Thymus (tissue), 11 donors: ENCODE results near the gene HIRA. TPM values are rescaled to one million over a fixed set of nuclear protein-coding genes. Genes with fewer than 3 reads are reported as not detected.

ENCODE experiments used
- DNase-seq, 9 donors: peaks; one replicate each; pipeline ENCODE4 v3.0.0-alpha.2; 2013; ENCODE audit warnings: low spot score in 9 of 9, low read depth in 6 of 9, missing footprints in 1 of 9
- H3K27ac ChIP-seq, 2 donors: one replicate each; pipeline ENCODE4 v1.5.1; 2013; ENCODE audit warnings: control low read depth in 1 of 2, low read depth in 1 of 2, low read length in 1 of 2, mild to moderate bottlenecking in 1 of 2, moderate library complexity in 1 of 2
- H3K27me3 ChIP-seq, 2 donors: one replicate each; pipeline ENCODE4 v1.5.1; 2013; ENCODE audit warnings: low read length in 1 of 2; ENCODE audit not compliant: control insufficient read depth in 2 of 2, insufficient read depth in 1 of 2
- H3K36me3 ChIP-seq, 2 donors: one replicate each; pipeline ENCODE4 v1.5.1; 2013; ENCODE audit warnings: low read length in 1 of 2, mild to moderate bottlenecking in 1 of 2, moderate library complexity in 1 of 2; ENCODE audit not compliant: control insufficient read depth in 2 of 2, insufficient read depth in 2 of 2
- H3K4me1 ChIP-seq, 2 donors: one replicate each; pipeline ENCODE4 v1.5.1; 2013; ENCODE audit warnings: low read length in 2 of 2; ENCODE audit not compliant: control insufficient read depth in 2 of 2, insufficient read depth in 2 of 2
- H3K4me3 ChIP-seq, 2 donors: one replicate each; pipeline ENCODE4 v1.5.1; 2013; ENCODE audit warnings: low read length in 2 of 2, control low read depth in 1 of 2, mild to moderate bottlenecking in 1 of 2
- H3K9me3 ChIP-seq, 2 donors: one replicate each; pipeline ENCODE4 v1.5.1; 2013; ENCODE audit warnings: low read length in 1 of 2, mild to moderate bottlenecking in 1 of 2; ENCODE audit not compliant: control insufficient read depth in 2 of 2, insufficient read depth in 1 of 2
- WGBS: extraction: QIAGEN DNeasy Blood & Tissue Kit; methylation state at CpG from one replicate; pipeline ENCODE4 v1.1.7; 2013; 5-methylcytosine and 5-hydroxymethylcytosine counted together
- polyA plus RNA-seq: library from polyadenylated mRNA; stranded (reverse); fragments of 200-250 nt; gene quantifications from one replicate; pipeline ENCODE4 v1.2.3, GENCODE V29; 2013
- total RNA-seq: library from RNA; stranded (reverse); fragments of 120-200 nt; gene quantifications from one replicate; pipeline ENCODE4 v1.2.4, GENCODE V29; 2013
- donor health status: healthy.

HIRA gene
- total and polyA plus RNA-seq, 2 donors: 15.4 to 15.9 TPM

DNA sequence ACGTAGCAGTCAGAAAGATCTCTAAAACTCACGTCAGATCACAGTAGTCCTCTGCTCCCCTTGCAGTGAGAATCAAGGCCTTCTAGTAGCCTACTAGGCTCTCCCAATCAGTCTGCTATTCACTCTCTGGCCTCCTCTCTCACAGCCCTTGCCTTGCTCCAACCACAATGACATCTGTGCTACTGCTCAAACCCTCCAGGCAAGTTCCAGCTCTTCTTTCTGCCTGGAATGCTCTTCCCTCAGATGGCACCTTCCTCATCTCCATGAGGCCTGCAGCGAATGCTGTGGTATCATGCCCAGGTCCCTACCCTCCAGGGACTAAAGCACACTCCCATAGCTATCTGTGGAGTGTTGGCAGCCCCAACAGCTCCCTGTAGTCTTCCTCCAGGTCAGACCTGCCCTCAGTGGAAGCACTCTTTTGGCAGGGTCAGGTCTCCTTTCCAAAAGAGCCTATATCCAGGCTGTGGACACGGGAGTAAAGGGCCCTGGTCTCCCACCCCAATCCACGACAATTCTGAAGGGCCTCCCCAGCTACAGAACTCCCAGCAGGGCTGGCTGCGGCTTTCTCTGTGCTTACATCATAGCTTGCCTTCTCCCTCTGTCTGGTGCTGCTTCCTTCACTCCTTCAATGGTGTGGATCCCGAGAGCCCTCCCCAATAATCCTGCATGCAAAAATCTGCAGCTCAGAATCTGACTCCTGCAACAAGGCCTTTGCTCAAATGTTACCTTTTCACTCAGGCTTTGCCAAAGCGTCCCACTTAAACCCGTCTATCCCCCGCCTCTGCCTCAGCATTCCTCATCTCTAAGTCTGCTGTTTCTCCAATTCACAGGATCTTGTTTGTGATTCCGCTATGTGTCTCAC, 8.9 kb downstream of the HIRA start:
- Histone ChIP-seq H3K36me3 (peaks cover 15 to 21% of the 10 kb centered on the region in 2 donors), H3K4me1 (peaks cover 41 to 71% of the 10 kb centered on the region in 2 donors), H3K9me3 (no peaks in the 10 kb centered on the region), H3K27me3 (no peaks in the 10 kb centered on the region), H3K27ac (peak overlapping the region; percentile 27 to 81), H3K4me3 (no peak overlapping the region)
- DNase-seq: peak in 1 of 9 donors; percentile 47
- 83% methylated on average over 11 of the region's 11 CpGs for WGBS

DNA sequence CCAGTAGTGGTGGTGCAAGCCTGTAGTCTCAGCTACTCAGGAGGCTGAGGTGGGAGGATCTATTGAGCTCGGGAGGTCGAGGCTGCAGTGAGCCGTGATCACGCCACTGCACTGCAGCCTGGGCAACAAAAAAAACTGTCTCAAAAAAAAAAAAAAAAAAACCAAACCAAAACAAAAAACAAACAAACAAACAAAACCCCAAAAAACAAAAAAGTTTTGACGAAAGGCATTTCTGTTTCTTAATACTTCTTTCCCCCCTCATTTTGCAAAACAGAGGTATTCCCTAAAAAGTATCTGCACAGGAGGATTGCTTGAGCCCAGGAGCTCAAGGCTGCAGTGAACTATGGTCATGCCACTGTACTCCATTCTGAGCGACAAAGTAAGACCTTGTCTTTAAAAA, 11.2 kb downstream of the HIRA start:
- peak overlapping the region; percentile 91 to 93 for H3K27ac ChIP-seq
- DNase-seq: no peak
- H3K27me3 ChIP-seq: no peaks in the 10 kb centered on the region
- H3K4me3 ChIP-seq: no peak overlapping the region
- peaks cover 14 to 15% of the 10 kb centered on the region in 2 donors for H3K36me3 ChIP-seq
- H3K4me1 ChIP-seq: peaks cover 41 to 60% of the 10 kb centered on the region in 2 donors
- H3K9me3 ChIP-seq: no peaks in the 10 kb centered on the region
- 88% methylated on average over 6 of the region's 6 CpGs for WGBS

DNA sequence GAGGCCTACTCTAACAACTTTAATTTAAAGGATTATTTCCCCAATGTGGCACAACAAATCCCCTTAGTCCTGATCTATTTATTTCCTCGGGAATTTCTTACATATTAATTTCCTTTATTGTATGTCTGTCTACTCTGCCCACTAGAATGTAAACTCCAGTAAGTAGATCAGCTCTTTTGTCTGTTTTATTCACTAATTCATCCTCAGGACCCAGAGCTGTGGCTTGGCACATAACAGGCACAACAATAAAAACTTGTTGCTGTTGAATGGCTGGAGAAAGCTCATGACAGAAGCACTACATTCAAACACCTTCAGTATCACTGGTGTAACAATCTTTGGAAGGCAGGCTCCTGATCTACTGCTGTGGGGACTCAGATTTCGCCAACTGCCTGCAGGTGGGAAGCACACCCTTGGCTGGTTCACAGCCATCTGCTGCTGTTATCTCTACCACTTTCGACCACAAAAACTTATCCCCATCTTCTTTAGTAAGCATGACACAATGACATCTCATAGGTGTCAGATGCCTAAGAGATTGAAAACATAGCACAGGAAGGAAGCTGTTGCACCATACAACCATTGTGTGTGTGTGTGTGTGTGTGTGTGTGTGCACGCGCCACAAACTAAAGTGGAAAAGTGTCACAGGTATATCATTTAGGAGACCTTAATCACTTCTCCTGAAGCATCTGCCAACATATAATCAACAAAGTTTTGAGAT, 11.9 kb downstream of the HIRA start:
- DNase-seq: peak; percentile 52 to 90 (median 75)
- Histone ChIP-seq H3K27ac (peak overlapping the region; percentile 91 to 93), H3K4me1 (peaks cover 41 to 58% of the 10 kb centered on the region in 2 donors), H3K4me3 (no peak overlapping the region), H3K27me3 (no peaks in the 10 kb centered on the region), H3K9me3 (no peaks in the 10 kb centered on the region), H3K36me3 (peaks cover 8 to 9% of the 10 kb centered on the region in 2 donors)
- WGBS: 17% methylated on average over 5 of the region's 5 CpGs

DNA sequence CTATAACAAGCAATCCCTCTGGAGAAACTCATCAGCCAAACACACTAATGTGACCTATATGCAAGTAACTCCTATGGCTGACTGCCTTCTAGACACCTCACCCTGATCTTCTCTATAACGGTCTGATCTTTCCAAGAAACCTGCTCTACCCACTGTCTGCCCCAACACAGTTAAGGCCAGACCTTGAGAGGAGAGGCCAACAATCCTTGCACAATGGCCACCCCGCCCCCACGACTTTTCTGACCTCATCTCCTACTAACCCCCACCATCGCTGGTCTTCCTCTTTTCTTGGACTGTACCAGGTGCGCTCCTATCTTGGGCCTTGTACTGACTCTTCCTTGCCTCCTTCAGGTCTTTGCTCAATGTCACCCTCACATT, 12.5 kb downstream of the HIRA start:
- Histone ChIP-seq H3K4me1 (peaks cover 36 to 56% of the 10 kb centered on the region in 2 donors), H3K27me3 (no peaks in the 10 kb centered on the region), H3K9me3 (no peaks in the 10 kb centered on the region), H3K36me3 (peaks cover 5% of the 10 kb centered on the region in 2 donors), H3K27ac (peak overlapping the region; percentile 91 to 93), H3K4me3 (no peak overlapping the region)
- peak in 5 of 9 donors; percentile 23 to 53 (median 29) for DNase-seq
- 33% methylated on average over 5 of the region's 5 CpGs for WGBS

DNA sequence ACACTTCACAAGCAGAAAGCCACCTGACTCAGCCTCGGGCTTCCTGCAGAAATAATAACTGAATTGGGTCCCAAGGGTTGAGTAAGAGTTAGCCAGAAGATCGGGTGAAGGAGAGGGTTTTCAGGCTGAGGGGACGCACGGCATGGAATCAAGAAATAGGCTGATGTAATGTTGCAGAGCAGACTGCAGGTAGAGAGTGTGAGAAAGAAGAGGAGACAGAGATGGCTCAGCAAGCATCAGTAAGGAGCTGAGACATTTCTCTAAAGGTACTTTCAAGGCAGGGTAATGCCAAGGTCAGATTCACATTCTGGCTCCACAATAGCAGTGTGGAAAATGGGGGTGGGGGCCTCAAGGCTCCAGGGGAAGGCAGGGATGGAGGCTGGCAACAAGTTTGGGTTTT, 18.6 kb downstream of the HIRA start:
- Histone ChIP-seq H3K27ac (no peak overlapping the region), H3K36me3 (peaks cover 17 to 39% of the 10 kb centered on the region in 2 donors), H3K4me3 (no peak overlapping the region), H3K4me1 (peaks cover 0 to 18% of the 10 kb centered on the region in 2 donors), H3K27me3 (no peaks in the 10 kb centered on the region), H3K9me3 (no peaks in the 10 kb centered on the region)
- no peak for DNase-seq
- WGBS: 97% methylated on average over 4 of the region's 4 CpGs

DNA sequence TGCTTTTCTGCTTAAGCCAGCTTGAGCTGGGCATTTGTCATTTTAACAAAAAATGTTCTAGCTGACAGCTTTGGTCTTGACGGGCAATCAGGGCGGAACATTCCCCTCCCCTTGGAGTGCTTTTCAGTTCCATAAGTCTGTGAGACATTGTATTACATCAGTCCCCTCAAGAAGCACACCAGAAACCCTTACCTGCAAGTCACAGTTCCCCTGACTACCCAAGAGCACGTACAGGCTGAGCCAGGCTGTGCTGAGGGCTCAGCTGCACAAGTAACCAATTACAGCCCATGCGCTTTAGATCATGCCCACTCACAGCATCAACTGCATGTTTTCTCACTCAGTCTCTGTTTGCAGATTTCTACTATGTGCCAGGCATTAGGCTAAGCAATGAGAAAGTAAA, 19.1 kb downstream of the HIRA start:
- DNase-seq: no peak
- no peaks in the 10 kb centered on the region for H3K27me3 ChIP-seq
- no peaks in the 10 kb centered on the region for H3K9me3 ChIP-seq
- 96% methylated on average over 4 of the region's 4 CpGs for WGBS
- no peak overlapping the region for H3K27ac ChIP-seq
- H3K4me1 ChIP-seq: peaks cover 0 to 18% of the 10 kb centered on the region in 2 donors
- H3K36me3 ChIP-seq: peaks cover 21 to 43% of the 10 kb centered on the region in 2 donors
- H3K4me3 ChIP-seq: no peak overlapping the region

DNA sequence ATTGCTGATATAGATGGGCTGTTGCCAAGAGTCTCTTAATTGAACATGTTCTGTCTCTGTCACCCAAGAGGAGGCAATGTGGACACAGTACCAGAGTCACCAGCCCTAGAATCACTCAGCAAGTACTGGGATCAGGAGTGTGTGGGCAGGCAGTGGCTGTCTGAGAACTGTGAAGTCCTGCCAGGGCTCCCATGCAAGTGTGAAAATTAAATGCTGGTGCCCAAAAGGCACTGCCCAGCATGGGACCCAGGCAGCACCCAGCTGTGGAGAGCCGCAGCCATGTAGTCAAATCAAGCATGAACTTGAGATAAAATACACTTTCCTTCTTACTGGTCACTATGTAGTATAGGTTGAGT, 19.9 kb downstream of the HIRA start:
- 100% methylated on average over 1 of the region's 1 CpG for WGBS
- peaks cover 0 to 18% of the 10 kb centered on the region in 2 donors for H3K4me1 ChIP-seq
- H3K36me3 ChIP-seq: peaks cover 25 to 51% of the 10 kb centered on the region in 2 donors
- H3K27me3 ChIP-seq: no peaks in the 10 kb centered on the region
- no peak overlapping the region for H3K27ac ChIP-seq
- H3K4me3 ChIP-seq: no peak overlapping the region
- no peak for DNase-seq
- no peaks in the 10 kb centered on the region for H3K9me3 ChIP-seq

DNA sequence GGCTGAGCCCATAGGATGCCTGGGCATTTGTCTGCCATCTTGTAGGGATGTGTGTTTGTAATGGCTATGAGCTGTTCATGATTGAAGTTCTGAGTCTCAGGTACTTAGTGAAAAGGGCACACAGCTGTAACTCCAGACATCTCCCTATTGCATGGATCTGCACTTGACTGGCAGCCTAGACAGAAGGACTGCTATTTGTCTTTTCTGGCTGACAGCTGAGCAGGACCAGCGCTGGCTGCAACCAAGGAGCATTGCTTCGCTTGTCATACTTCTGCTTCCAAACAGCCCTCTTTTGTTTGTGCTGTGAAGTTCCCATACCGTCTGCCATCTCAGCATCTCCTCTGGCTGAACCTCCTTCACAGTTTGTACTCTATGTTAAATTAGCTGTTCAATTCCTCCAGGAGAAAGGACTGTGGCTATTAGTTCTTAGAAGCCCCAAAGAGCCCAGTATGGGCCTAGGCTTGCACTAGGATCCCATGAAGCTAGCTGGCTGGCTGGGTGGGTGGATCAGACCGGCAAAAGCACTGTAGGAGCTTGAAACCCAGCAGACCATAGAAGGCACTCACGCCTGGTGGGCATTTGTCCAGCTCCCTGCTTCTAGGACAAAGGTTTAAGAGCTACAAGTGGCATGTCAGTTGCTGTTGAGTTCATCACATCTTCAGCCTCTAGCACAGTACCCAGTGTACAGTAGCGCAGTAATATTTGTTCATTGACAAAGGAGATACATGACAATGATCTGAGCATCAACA, 20.4 kb downstream of the HIRA start:
- no peak overlapping the region for H3K27ac ChIP-seq

More for the DNA sequence above, 20.4 kb downstream of the HIRA start:
- no peak for DNase-seq
- Histone ChIP-seq H3K9me3 (no peaks in the 10 kb centered on the region), H3K4me1 (peaks cover 0 to 18% of the 10 kb centered on the region in 2 donors), H3K4me3 (no peak overlapping the region), H3K27me3 (no peaks in the 10 kb centered on the region), H3K36me3 (peaks cover 29 to 56% of the 10 kb centered on the region in 2 donors)
- WGBS: 96% methylated on average over 6 of the region's 6 CpGs
